ENCODE measurements around the gene SLC44A1. TPM values are rescaled to one million over a fixed set of nuclear protein-coding genes. Genes with fewer than 3 reads are reported as not detected.

The SLC44A1 gene
- total RNA-seq, 1 experiment from 2014 or later, result 43.7 TPM

GRCh38 chr9:105299190-105299854 lies 54.9 kb downstream of the SLC44A1 start:
- peak; percentile 46 for DNase-seq (ENCODE audit: low spot score)

GRCh38 chr9:105302728-105303127 lies 58.3 kb downstream of the SLC44A1 start:
- no peak for DNase-seq (ENCODE audit: low spot score)

- DNase-seq (ENCODE audit: low spot score), result no peak
Observed at GRCh38 chr9:105305856-105306255, 61.4 kb downstream of the SLC44A1 start.

GRCh38 chr9:105306351-105307140 lies 62.1 kb downstream of the SLC44A1 start:
- no peak for DNase-seq (ENCODE audit: low spot score)

- DNase-seq (ENCODE audit: low spot score), result no peak
Observed at GRCh38 chr9:105307591-105308130, 63.2 kb downstream of the SLC44A1 start.

GRCh38 chr9:105308461-105309341 lies 64.2 kb downstream of the SLC44A1 start:
- DNase-seq (ENCODE audit: low spot score), result no peak

GRCh38 chr9:105309531-105309931 lies 65.1 kb downstream of the SLC44A1 start:
- no peak for DNase-seq (ENCODE audit: low spot score)

- DNase-seq (ENCODE audit: low spot score), result no peak
Observed at GRCh38 chr9:105311306-105311705, 66.9 kb downstream of the SLC44A1 start.

- DNase-seq (ENCODE audit: low spot score), result no peak
Observed at GRCh38 chr9:105313238-105313637, 68.8 kb downstream of the SLC44A1 start.

- no peak for DNase-seq (ENCODE audit: low spot score)
Observed at GRCh38 chr9:105316703-105317102, 72.3 kb downstream of the SLC44A1 start.

- DNase-seq (ENCODE audit: low spot score), result peak; percentile 90
Observed at GRCh38 chr9:105318729-105319191, 74.3 kb downstream of the SLC44A1 start.

GRCh38 chr9:105319202-105319813 lies 74.9 kb downstream of the SLC44A1 start:
- DNase-seq (ENCODE audit: low spot score), result peak; percentile 59

GRCh38 chr9:105320568-105320967 lies 76.1 kb downstream of the SLC44A1 start:
- no peak for DNase-seq (ENCODE audit: low spot score)

- no peak for DNase-seq (ENCODE audit: low spot score)
Observed at GRCh38 chr9:105328296-105328695, 83.8 kb downstream of the SLC44A1 start.

GRCh38 chr9:105328872-105329718 lies 84.6 kb downstream of the SLC44A1 start:
- DNase-seq (ENCODE audit: low spot score), result no peak

GRCh38 chr9:105329719-105330062 lies 85.2 kb downstream of the SLC44A1 start:
- no peak for DNase-seq (ENCODE audit: low spot score)

- DNase-seq (ENCODE audit: low spot score), result no peak
Observed at GRCh38 chr9:105330201-105330600, 85.8 kb downstream of the SLC44A1 start.

- no peak for DNase-seq (ENCODE audit: low spot score)
Observed at GRCh38 chr9:105330755-105331154, 86.3 kb downstream of the SLC44A1 start.

- DNase-seq (ENCODE audit: low spot score), result no peak
Observed at GRCh38 chr9:105331160-105331559, 86.7 kb downstream of the SLC44A1 start.

GRCh38 chr9:105331755-105332154 lies 87.3 kb downstream of the SLC44A1 start:
- DNase-seq (ENCODE audit: low spot score), result no peak

Measured in HT-29 (cell line).